K562 (cell line): ENCODE measurements around the gene MEX3D. TPM values are rescaled to one million over a fixed set of nuclear protein-coding genes. Genes with fewer than 3 reads are reported as not detected.

Source experiments
- BMI1 ChIP-seq: fragments of 150-350 bp; IDR thresholded peaks from 2 replicates; pipeline ENCODE4 v1.6.1; 2014; ENCODE audit warnings: low read length
- ESRRB ChIP-seq: fragments of 250-450 bp; sonication (Bioruptor Pico); IDR thresholded peaks from 2 replicates; pipeline ENCODE4 v1.5.0; 2020; ENCODE audit warnings: mild to moderate bottlenecking, moderate library complexity, borderline replicate concordance
- GTF3C2 ChIP-seq: IDR thresholded peaks from 3 replicates; pipeline ENCODE4 v1.6.1; 2011; ENCODE audit warnings: borderline replicate concordance, mild to moderate bottlenecking, moderate library complexity; ENCODE audit not compliant: insufficient read length; ENCODE audit errors: extremely low read depth
- HNRNPUL1 ChIP-seq: fragments of 200-400 bp; formaldehyde crosslinking; IDR thresholded peaks from 2 replicates; pipeline ENCODE4 v1.6.1; 2017; ENCODE audit warnings: low read length
- MCM5 ChIP-seq: fragments of 450-650 bp; IDR thresholded peaks from 2 replicates; pipeline ENCODE4 v1.6.1; 2016; ENCODE audit warnings: low read depth
- MYBL2 ChIP-seq, 2 experiments: fragments of 450-650 bp in 1 of 2; sonication (generic) in 1 of 2; formaldehyde crosslinking in 1 of 2; IDR thresholded peaks; 2 replicates each; pipeline versions ENCODE4 v1.6.1 to v1.8.1; 2017 to 2022; ENCODE audit warnings: borderline replicate concordance in 1 of 2, inconsistent platforms in 1 of 2, low read depth in 1 of 2, mild to moderate bottlenecking in 1 of 2, missing genetic modification reagents in 1 of 2, moderate library complexity in 1 of 2
- NFATC3 ChIP-seq: fragments of 450-650 bp; IDR thresholded peaks from 2 replicates; pipeline ENCODE4 v1.6.1; 2017; ENCODE audit warnings: mild to moderate bottlenecking
- PHB ChIP-seq: fragments of 250-450 bp; sonication (Bioruptor Pico); IDR thresholded peaks from 2 replicates; pipeline ENCODE4 v1.5.0; 2021
- POLR2G ChIP-seq: fragments of 200-400 bp; formaldehyde crosslinking; IDR thresholded peaks from 2 replicates; pipeline ENCODE4 v1.6.1; 2017; ENCODE audit warnings: low read depth, mild to moderate bottlenecking, antibody characterized with exemption, low read length, moderate library complexity
- SREBF1 ChIP-seq: fragments of 150-350 bp; IDR thresholded peaks from 2 replicates; pipeline ENCODE4 v1.6.1; 2014; ENCODE audit warnings: antibody characterized with exemption, low read depth, low read length, borderline replicate concordance
- TBL1XR1 ChIP-seq, 2 experiments: IDR thresholded peaks; 2 replicates each; pipeline ENCODE4 v1.6.1; 2012; ENCODE audit warnings: improper control_type of control experiment in 2 of 2, low read length in 2 of 2, mild to moderate bottlenecking in 1 of 2
- ZNF384 ChIP-seq: IDR thresholded peaks from 2 replicates; pipeline ENCODE4 v1.6.1; 2012; ENCODE audit warnings: low read depth, low read length, improper control_type of control experiment
- ZNF586 ChIP-seq: fragments of 450-650 bp; formaldehyde crosslinking; conservative IDR thresholded peaks from 2 replicates; pipeline ENCODE4 v1.4.0; 2020; ENCODE audit warnings: mild to moderate bottlenecking, moderate library complexity
- ZNF77 ChIP-seq: fragments of 250-450 bp; sonication (Bioruptor Pico); IDR thresholded peaks from 2 replicates; pipeline ENCODE4 v1.5.0; 2020
- polyA plus RNA-seq, 8 experiments: library from polyadenylated mRNA; depleted of rRNA in 4 of 8; stranded (reverse) in 5 of 8; unstranded in 3 of 8; fragments of >200 nt; fragmentation: Nextera tagmentation in 2 of 8; fragmentation: Illumina TruSeq in 1 of 8; extraction: Ambion mirVana in 2 of 8; extraction: Trizol in 1 of 8; gene quantifications; 2 replicates each; pipeline versions ENCODE4 v1.2.1 to v1.2.3, GENCODE V29; 2011 to 2014; ENCODE audit warnings: inconsistent platforms in 1 of 8, missing spikeins in 1 of 8
- total RNA-seq, 7 experiments: library from RNA; depleted of rRNA in 6 of 7; stranded (reverse); fragments of >200 nt in 6 of 7; fragmentation: Illumina TruSeq in 2 of 7; extraction: Trizol in 2 of 7; gene quantifications; 2 replicates each; pipeline versions ENCODE4 v1.2.1 to v1.2.3, GENCODE V29; 2011 to 2021; ENCODE audit warnings: low replicate concordance in 1 of 7
- TF ChIP-seq, protein P1 (sequence below): sonication (generic); formaldehyde crosslinking; IDR thresholded peaks from 2 replicates; pipeline ENCODE4 v1.8.0; 2022; ENCODE audit warnings: missing genetic modification reagents, mild to moderate bottlenecking, borderline replicate concordance
- TF ChIP-seq, protein P2 (sequence below), 2 experiments: fragments of 450-650 bp; IDR thresholded peaks; 2 replicates each; pipeline ENCODE4 v1.6.1; 2018; ENCODE audit warnings: mild to moderate bottlenecking in 2 of 2, low read depth in 1 of 2; ENCODE audit not compliant: partially characterized antibody in 2 of 2
- TF ChIP-seq, protein P3 (sequence below): fragments of 450-650 bp; IDR thresholded peaks from 2 replicates; pipeline ENCODE4 v1.6.1; 2016

MEX3D gene
- total and polyA plus RNA-seq, 9 of the 15 experiments (the other 6 are each of a cell fraction or from before 2014, with no cell fraction given) = 1.7 to 39.3 (median 5.7) TPM

DNA sequence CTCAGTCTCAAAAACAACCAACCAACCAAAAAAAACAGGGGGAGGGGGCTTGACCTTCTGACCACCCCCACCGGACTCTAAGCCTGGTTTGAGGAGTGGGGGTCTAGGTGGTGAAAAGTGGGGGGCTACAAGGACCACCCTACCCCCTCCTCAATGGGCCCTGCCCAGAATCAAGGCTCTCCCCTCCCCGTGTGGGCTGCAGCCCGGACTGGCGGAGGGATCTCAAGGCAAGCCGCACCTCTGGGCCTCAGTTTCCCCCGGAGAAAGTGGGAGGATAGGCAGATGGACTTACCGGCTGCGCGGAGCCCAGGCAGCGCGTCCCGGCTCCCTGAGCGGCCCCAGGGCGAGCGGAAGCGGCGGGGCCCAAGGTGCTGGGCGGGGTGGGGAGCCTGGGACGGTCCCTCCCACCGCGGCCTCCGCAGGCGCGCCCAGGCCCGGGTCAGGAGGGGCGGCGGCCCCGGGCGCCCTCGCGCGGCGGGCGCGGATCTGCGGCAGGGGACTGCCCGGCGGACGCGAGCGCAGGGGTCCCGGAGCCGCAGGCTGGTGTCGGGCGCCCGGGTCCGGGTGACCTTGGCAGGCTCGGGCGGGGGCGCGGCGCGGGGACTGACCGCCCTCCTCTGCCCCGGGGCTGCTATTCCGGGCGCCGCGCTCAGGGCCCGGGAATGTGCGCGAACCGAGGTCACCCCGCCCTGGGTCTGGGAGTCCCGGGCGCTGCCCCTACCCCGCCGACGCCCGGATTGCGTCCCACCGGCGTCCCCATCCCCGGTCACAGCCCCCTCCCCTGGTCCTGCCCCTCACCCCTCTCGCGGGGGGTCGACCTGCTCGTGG lies 55.2 kb downstream of the MEX3D start, which contains the start of gene ADAMTSL5 (continued):
- TF ChIP-seq, protein P1, sequence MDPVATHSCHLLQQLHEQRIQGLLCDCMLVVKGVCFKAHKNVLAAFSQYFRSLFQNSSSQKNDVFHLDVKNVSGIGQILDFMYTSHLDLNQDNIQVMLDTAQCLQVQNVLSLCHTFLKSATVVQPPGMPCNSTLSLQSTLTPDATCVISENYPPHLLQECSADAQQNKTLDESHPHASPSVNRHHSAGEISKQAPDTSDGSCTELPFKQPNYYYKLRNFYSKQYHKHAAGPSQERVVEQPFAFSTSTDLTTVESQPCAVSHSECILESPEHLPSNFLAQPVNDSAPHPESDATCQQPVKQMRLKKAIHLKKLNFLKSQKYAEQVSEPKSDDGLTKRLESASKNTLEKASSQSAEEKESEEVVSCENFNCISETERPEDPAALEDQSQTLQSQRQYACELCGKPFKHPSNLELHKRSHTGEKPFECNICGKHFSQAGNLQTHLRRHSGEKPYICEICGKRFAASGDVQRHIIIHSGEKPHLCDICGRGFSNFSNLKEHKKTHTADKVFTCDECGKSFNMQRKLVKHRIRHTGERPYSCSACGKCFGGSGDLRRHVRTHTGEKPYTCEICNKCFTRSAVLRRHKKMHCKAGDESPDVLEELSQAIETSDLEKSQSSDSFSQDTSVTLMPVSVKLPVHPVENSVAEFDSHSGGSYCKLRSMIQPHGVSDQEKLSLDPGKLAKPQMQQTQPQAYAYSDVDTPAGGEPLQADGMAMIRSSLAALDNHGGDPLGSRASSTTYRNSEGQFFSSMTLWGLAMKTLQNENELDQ (CRISPR knock-in tag) = no peak
- TF ChIP-seq, protein P2, sequence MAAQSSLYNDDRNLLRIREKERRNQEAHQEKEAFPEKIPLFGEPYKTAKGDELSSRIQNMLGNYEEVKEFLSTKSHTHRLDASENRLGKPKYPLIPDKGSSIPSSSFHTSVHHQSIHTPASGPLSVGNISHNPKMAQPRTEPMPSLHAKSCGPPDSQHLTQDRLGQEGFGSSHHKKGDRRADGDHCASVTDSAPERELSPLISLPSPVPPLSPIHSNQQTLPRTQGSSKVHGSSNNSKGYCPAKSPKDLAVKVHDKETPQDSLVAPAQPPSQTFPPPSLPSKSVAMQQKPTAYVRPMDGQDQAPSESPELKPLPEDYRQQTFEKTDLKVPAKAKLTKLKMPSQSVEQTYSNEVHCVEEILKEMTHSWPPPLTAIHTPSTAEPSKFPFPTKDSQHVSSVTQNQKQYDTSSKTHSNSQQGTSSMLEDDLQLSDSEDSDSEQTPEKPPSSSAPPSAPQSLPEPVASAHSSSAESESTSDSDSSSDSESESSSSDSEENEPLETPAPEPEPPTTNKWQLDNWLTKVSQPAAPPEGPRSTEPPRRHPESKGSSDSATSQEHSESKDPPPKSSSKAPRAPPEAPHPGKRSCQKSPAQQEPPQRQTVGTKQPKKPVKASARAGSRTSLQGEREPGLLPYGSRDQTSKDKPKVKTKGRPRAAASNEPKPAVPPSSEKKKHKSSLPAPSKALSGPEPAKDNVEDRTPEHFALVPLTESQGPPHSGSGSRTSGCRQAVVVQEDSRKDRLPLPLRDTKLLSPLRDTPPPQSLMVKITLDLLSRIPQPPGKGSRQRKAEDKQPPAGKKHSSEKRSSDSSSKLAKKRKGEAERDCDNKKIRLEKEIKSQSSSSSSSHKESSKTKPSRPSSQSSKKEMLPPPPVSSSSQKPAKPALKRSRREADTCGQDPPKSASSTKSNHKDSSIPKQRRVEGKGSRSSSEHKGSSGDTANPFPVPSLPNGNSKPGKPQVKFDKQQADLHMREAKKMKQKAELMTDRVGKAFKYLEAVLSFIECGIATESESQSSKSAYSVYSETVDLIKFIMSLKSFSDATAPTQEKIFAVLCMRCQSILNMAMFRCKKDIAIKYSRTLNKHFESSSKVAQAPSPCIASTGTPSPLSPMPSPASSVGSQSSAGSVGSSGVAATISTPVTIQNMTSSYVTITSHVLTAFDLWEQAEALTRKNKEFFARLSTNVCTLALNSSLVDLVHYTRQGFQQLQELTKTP (IDR thresholded peaks at IDR 0.05; ENCODE audit: low read depth in 1 of 2, partially characterized antibody in 2 of 2) = no peak
- TF ChIP-seq BMI1 = no peak
- TF ChIP-seq NFATC3 = no peak
- no peak for TF ChIP-seq TBL1XR1 (IDR thresholded peaks at IDR 0.05; ENCODE audit: low read length in 2 of 2)
- TF ChIP-seq MCM5 = no peak
- TF ChIP-seq GTF3C2 = no peak
- no peak for TF ChIP-seq HNRNPUL1
- no peak for TF ChIP-seq SREBF1
- no peak for TF ChIP-seq MYBL2 (IDR thresholded peaks at IDR 0.05; ENCODE audit: low read depth)
- no peak for TF ChIP-seq MYBL2 (CRISPR knock-in tag; IDR thresholded peaks at IDR 0.05; ENCODE audit: borderline replicate concordance)
- no peak for TF ChIP-seq ZNF384
- TF ChIP-seq ZNF586 = no peak
- TF ChIP-seq ZNF77 (CRISPR knock-in tag) = no peak
- TF ChIP-seq PHB (CRISPR knock-in tag) = no peak
- TF ChIP-seq ESRRB (CRISPR knock-in tag) = no peak
- TF ChIP-seq, protein P3, sequence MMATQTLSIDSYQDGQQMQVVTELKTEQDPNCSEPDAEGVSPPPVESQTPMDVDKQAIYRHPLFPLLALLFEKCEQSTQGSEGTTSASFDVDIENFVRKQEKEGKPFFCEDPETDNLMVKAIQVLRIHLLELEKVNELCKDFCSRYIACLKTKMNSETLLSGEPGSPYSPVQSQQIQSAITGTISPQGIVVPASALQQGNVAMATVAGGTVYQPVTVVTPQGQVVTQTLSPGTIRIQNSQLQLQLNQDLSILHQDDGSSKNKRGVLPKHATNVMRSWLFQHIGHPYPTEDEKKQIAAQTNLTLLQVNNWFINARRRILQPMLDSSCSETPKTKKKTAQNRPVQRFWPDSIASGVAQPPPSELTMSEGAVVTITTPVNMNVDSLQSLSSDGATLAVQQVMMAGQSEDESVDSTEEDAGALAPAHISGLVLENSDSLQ = no peak
- TF ChIP-seq POLR2G = peak; percentile 86
